Measurements from ENCODE around the gene ACTBL2.

ACTBL2 gene

DNA sequence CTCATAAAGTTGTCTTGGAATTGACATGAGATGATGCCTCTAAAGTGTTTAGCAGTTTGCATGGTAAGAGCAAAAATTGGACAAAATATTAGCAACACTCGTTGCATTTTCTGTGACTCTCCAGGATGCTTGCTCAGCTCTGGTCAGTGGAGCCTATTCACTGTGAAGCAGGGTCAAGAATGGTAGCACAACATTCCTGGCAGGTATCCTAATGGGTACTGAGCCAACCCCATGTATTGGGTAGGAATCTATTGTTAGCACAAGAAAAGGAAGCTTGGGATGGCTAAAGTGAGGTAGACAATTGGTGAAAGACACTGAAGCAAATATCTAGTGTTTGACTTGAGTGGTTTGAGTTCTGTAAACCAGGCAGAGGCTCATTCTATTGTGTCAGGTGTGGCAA is 10.4 kb upstream of the ACTBL2 start:
- TF ChIP-seq, protein P1, sequence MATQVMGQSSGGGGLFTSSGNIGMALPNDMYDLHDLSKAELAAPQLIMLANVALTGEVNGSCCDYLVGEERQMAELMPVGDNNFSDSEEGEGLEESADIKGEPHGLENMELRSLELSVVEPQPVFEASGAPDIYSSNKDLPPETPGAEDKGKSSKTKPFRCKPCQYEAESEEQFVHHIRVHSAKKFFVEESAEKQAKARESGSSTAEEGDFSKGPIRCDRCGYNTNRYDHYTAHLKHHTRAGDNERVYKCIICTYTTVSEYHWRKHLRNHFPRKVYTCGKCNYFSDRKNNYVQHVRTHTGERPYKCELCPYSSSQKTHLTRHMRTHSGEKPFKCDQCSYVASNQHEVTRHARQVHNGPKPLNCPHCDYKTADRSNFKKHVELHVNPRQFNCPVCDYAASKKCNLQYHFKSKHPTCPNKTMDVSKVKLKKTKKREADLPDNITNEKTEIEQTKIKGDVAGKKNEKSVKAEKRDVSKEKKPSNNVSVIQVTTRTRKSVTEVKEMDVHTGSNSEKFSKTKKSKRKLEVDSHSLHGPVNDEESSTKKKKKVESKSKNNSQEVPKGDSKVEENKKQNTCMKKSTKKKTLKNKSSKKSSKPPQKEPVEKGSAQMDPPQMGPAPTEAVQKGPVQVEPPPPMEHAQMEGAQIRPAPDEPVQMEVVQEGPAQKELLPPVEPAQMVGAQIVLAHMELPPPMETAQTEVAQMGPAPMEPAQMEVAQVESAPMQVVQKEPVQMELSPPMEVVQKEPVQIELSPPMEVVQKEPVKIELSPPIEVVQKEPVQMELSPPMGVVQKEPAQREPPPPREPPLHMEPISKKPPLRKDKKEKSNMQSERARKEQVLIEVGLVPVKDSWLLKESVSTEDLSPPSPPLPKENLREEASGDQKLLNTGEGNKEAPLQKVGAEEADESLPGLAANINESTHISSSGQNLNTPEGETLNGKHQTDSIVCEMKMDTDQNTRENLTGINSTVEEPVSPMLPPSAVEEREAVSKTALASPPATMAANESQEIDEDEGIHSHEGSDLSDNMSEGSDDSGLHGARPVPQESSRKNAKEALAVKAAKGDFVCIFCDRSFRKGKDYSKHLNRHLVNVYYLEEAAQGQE (IDR thresholded peaks at IDR 0.05; ENCODE audit: insufficient read depth in 1 of 2, low read depth in 2 of 2, low read length in 2 of 2) = no peak
- TF ChIP-seq TAF1 (IDR thresholded peaks at IDR 0.05; ENCODE audit: borderline replicate concordance, insufficient read depth, low read length) = no peak
- TF ChIP-seq POLR2AphosphoS5 (IDR thresholded peaks at IDR 0.05; ENCODE audit: low read depth, low read length) = no peak
- TF ChIP-seq FOXP2 (optimal IDR thresholded peaks at IDR 0.05; ENCODE audit: borderline replicate concordance, extremely low read depth, extremely low read length, insufficient read depth) = no peak
- TF ChIP-seq SIN3A (IDR thresholded peaks at IDR 0.05; ENCODE audit: borderline replicate concordance, insufficient read depth, low read length) = no peak

DNA sequence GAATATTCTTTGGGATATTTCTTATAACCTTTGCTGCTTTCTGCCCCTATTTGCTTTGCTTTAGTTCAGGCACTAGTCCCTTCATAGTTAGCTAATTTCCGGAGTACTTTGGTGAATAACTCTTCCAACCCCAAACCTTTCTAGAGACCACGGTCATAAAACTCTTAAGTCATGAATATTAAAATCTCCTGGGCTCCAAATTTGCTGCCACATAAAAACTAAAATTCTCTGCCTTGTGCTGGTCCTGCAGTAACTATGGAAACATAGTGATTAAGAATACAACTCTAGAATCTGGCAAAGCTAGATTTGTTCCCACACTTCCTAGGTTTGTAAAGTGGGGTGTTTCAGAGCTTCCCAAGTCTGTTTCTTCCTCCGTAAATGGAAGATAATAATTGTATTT is 10.0 kb upstream of the ACTBL2 start:
- TF ChIP-seq SIN3A (IDR thresholded peaks at IDR 0.05; ENCODE audit: borderline replicate concordance, insufficient read depth, low read length) = no peak
- TF ChIP-seq FOXP2 (optimal IDR thresholded peaks at IDR 0.05; ENCODE audit: borderline replicate concordance, extremely low read depth, extremely low read length, insufficient read depth) = no peak
- TF ChIP-seq POLR2AphosphoS5 (IDR thresholded peaks at IDR 0.05; ENCODE audit: low read depth, low read length) = no peak
- no peak for TF ChIP-seq TAF1 (IDR thresholded peaks at IDR 0.05; ENCODE audit: borderline replicate concordance, insufficient read depth, low read length)

DNA sequence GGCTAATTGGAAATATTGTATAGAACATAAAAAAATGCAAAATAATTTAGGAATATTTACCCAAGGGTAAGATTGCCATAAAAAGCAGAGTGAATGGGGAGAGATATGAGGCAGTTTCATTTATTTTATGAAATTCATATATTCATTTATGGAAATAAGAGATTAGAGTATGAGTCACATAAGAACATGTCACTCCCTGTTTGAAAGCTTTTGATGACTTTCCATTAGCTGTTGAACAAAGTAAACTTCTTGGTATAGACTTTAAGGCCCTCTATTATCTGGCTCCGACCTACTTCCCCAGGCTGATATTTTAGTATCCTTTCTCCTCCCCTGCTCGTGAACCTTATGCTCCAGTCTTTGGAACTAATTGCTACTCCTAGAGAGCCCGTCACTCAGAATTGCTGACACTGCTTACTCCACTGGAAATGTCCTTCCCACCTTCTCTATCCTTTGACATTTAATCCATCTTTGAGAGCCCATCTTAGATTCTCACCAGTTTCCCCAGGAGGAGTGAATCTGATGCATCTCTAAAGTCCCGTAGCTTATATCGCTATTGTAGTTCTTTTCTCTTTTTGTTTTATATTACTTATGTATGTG is 8.9 kb upstream of the ACTBL2 start:
- TF ChIP-seq, protein P1 (IDR thresholded peaks at IDR 0.05; ENCODE audit: insufficient read depth in 1 of 2, low read depth in 2 of 2, low read length in 2 of 2) = no peak
- TF ChIP-seq POLR2AphosphoS5 (IDR thresholded peaks at IDR 0.05; ENCODE audit: low read depth, low read length) (no peak), SIN3A (IDR thresholded peaks at IDR 0.05; ENCODE audit: borderline replicate concordance, insufficient read depth, low read length) (no peak), TAF1 (IDR thresholded peaks at IDR 0.05; ENCODE audit: borderline replicate concordance, insufficient read depth, low read length) (no peak), FOXP2 (optimal IDR thresholded peaks at IDR 0.05; ENCODE audit: borderline replicate concordance, extremely low read depth, extremely low read length, insufficient read depth) (no peak)

DNA sequence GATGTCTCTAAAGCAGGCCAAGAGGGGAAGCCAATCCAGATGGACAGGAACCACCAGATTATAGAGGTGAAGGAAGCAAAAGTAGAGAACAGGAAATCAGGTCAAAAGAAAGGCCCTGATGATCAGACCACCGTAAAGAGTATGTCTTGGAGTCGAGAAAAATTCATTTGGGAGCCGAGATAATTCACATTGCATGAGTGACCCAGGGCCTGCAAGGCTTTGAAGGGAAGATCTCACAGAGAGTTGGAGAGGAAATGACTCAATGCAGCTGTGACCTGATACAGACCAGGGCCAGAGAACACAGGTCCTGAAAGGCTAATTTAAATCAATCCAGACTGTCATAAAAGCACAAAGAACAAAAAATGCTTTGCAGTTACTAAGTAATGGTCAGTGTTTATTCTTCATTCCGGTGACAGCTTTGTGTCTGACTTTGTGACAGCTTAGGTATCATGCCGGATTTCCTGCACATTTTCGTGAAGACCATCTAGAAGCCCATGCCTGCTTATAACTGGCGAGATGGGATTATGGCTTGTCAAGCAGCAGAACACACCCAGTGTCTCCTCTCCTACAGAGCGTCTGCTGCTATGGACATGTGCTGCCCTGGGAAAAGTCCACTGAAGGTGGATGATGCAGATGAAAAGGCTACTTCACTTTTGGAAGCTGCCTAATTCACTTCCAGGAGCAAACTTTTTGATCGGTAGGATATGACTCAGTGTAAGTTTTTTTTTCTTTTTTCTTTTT is 5.8 kb upstream of the ACTBL2 start:
- TF ChIP-seq TAF1 (IDR thresholded peaks at IDR 0.05; ENCODE audit: borderline replicate concordance, insufficient read depth, low read length) (no peak), POLR2AphosphoS5 (IDR thresholded peaks at IDR 0.05; ENCODE audit: low read depth, low read length) (no peak), FOXP2 (optimal IDR thresholded peaks at IDR 0.05; ENCODE audit: borderline replicate concordance, extremely low read depth, extremely low read length, insufficient read depth) (no peak), SIN3A (IDR thresholded peaks at IDR 0.05; ENCODE audit: borderline replicate concordance, insufficient read depth, low read length) (no peak)
- TF ChIP-seq, protein P1 (IDR thresholded peaks at IDR 0.05; ENCODE audit: insufficient read depth in 1 of 2, low read depth in 2 of 2, low read length in 2 of 2) = no peak

DNA sequence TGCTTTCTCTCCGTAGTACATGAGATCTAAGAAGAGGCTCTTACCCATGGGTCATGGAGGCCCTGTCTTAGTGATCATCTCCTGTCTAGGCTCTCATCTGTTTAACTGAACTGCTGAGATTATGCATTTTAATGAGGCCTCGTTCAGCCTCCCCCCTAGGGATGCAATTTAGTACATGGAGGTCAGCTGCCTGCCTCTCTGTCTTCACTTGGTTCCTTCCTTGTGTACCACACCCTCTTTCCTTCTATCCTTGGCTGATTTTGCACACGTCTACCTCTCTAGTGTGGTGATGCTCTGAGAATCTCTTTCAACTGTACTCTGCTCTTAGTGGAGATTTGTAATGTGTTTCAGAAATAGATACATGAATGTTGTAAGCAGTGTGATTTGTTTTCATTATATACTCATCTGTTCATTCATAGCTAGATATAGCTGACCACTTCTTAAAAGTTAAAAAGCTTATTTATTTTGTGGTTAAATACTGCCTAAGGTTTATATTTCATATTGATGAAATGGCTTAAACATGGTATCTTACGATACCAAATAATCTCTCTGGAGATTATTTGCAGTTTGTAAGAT is 3.5 kb upstream of the ACTBL2 start:
- TF ChIP-seq POLR2AphosphoS5 (IDR thresholded peaks at IDR 0.05; ENCODE audit: low read depth, low read length) (no peak), SIN3A (IDR thresholded peaks at IDR 0.05; ENCODE audit: borderline replicate concordance, insufficient read depth, low read length) (no peak), TAF1 (IDR thresholded peaks at IDR 0.05; ENCODE audit: borderline replicate concordance, insufficient read depth, low read length) (no peak), FOXP2 (optimal IDR thresholded peaks at IDR 0.05; ENCODE audit: borderline replicate concordance, extremely low read depth, extremely low read length, insufficient read depth) (no peak)
- TF ChIP-seq, protein P1 (IDR thresholded peaks at IDR 0.05; ENCODE audit: insufficient read depth in 1 of 2, low read depth in 2 of 2, low read length in 2 of 2) = no peak

Data from PFSK-1 (cell line).